GM15510 (cell line): ENCODE results near the gene ANGEL2.

Source experiments
- POLR2A ChIP-seq: IDR thresholded peaks from 3 replicates; pipeline ENCODE4 v1.6.1; 2011; ENCODE audit warnings: borderline replicate concordance; ENCODE audit not compliant: insufficient read length; ENCODE audit errors: extremely low read depth

Gene ANGEL2

GRCh38 chr1:213020016-213020415 is 4.3 kb upstream of the ANGEL2 start:
- TF ChIP-seq POLR2A = no peak

GRCh38 chr1:213019450-213019849 is 3.8 kb upstream of the ANGEL2 start:
- TF ChIP-seq POLR2A = no peak

GRCh38 chr1:213017447-213018273 is 2.0 kb upstream of the ANGEL2 start:
- TF ChIP-seq POLR2A = no peak

GRCh38 chr1:213014642-213015041 is 1.0 kb downstream of the ANGEL2 start:
- no peak for TF ChIP-seq POLR2A

- TF ChIP-seq POLR2A = no peak
Observed at GRCh38 chr1:213008564-213008963, 7.1 kb downstream of the ANGEL2 start.

GRCh38 chr1:213003256-213003655 is 12.4 kb downstream of the ANGEL2 start:
- TF ChIP-seq POLR2A = no peak

GRCh38 chr1:212994926-212995325 is 20.7 kb downstream of the ANGEL2 start:
- TF ChIP-seq POLR2A = no peak

- TF ChIP-seq POLR2A = no peak
Observed at GRCh38 chr1:212990276-212990675, 25.4 kb downstream of the ANGEL2 start.

GRCh38 chr1:212987702-212988322 is 27.9 kb downstream of the ANGEL2 start:
- no peak for TF ChIP-seq POLR2A

GRCh38 chr1:212986551-212986950 is 29.1 kb downstream of the ANGEL2 start:
- TF ChIP-seq POLR2A = no peak

- no peak for TF ChIP-seq POLR2A
Observed at GRCh38 chr1:212984522-212985291, 31.0 kb downstream of the ANGEL2 start.

GRCh38 chr1:212983482-212983881 is 32.2 kb downstream of the ANGEL2 start:
- TF ChIP-seq POLR2A = no peak

GRCh38 chr1:212982430-212983152 is 33.1 kb downstream of the ANGEL2 start:
- TF ChIP-seq POLR2A = no peak

- TF ChIP-seq POLR2A = no peak
Observed at GRCh38 chr1:212981571-212982328, 33.9 kb downstream of the ANGEL2 start.
